Keratinocyte (primary cell): Measurements from ENCODE around the gene SORL1.

Source experiments
- EZH2 ChIP-seq: IDR thresholded peaks from one replicate; pipeline ENCODE4 v1.6.1; 2012; ENCODE audit warnings: inconsistent platforms, mild to moderate bottlenecking, low read length, moderate library complexity
- TF ChIP-seq, protein P1 (sequence below), 3 experiments: IDR thresholded peaks in 1 of 3; conservative IDR thresholded peaks in 1 of 3; optimal IDR thresholded peaks in 1 of 3; 2 replicates in 2 of 3; 3 replicates in 1 of 3; pipeline versions ENCODE3 to v1.5.1; 2011; ENCODE audit warnings: low read length in 3 of 3, mild to moderate bottlenecking in 3 of 3, moderate library complexity in 2 of 3, control low read depth in 1 of 3, inconsistent platforms in 1 of 3; ENCODE audit not compliant: insufficient read depth in 2 of 3; ENCODE audit errors: extremely low read depth in 1 of 3

DNA sequence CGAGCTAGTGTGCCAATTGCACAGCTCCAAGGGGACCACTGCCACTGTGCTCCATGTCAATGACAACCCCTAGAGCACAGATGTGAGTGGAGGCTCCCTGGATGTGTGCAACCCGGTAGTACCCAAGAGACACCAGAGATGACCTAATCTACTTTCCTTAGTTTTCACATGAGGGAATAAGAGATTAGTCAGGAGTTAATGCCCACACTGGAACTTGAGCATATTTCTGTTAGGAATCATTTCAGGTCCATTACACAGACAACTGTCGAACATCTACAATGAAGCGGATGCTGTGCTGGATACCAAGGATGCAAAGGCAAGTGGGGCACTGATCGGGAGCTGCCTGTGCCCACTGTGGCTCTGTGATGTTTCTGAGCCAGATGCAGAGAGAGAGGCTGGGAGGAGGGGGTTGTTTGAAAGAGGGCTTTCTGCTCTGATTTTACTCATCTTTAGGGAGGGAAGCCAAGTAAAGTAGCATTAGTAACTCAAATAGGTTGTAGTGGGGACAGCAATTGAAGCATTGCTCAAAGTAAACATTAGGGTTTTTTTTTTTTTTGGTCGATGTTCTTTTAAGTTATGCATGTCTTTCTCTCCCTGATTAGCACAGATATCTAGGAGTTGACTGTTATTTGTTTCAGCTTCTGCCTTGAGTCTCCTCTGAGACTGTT lies 83.1 kb downstream of the SORL1 start:
- TF ChIP-seq, protein P1, sequence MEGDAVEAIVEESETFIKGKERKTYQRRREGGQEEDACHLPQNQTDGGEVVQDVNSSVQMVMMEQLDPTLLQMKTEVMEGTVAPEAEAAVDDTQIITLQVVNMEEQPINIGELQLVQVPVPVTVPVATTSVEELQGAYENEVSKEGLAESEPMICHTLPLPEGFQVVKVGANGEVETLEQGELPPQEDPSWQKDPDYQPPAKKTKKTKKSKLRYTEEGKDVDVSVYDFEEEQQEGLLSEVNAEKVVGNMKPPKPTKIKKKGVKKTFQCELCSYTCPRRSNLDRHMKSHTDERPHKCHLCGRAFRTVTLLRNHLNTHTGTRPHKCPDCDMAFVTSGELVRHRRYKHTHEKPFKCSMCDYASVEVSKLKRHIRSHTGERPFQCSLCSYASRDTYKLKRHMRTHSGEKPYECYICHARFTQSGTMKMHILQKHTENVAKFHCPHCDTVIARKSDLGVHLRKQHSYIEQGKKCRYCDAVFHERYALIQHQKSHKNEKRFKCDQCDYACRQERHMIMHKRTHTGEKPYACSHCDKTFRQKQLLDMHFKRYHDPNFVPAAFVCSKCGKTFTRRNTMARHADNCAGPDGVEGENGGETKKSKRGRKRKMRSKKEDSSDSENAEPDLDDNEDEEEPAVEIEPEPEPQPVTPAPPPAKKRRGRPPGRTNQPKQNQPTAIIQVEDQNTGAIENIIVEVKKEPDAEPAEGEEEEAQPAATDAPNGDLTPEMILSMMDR (optimal IDR thresholded peaks at IDR 0.05 in 1 of 3, IDR thresholded peaks at IDR 0.05 in 1 of 3, conservative IDR thresholded peaks at IDR 0.05 in 1 of 3; ENCODE audit: extremely low read depth in 1 of 3, insufficient read depth in 2 of 3, low read length in 3 of 3) = no peak
- no peak for TF ChIP-seq EZH2
